Measurements from ENCODE around the gene SLC25A25. TPM values are rescaled to one million over a fixed set of nuclear protein-coding genes. Genes with fewer than 3 reads are reported as not detected.

Gene SLC25A25
- polyA plus RNA-seq, 1 experiment, result 12.9 TPM

GRCh38 chr9:128053560-128053959, 14.5 kb upstream of the SLC25A25 start:
- no peak overlapping the region for H3K4me3 ChIP-seq (ENCODE audit: low read depth, low read length)
- H3K27me3 ChIP-seq (ENCODE audit: control insufficient read depth, insufficient read depth, low read length), result no peaks in the 10 kb centered on the region
- TF ChIP-seq CTCF (IDR thresholded peaks at IDR 0.05; ENCODE audit: insufficient read depth, low read depth, low read length), result no peak
- DNase-seq (ENCODE audit: low read depth), result no peak
- POLR2A ChIA-PET, result no interaction called here
- CTCF ChIA-PET, result no interaction called here
- H3K36me3 ChIP-seq (ENCODE audit: control insufficient read depth, insufficient read depth, low read length), result no peaks in the 10 kb centered on the region

- DNase-seq (ENCODE audit: low read depth), result no peak
- H3K36me3 ChIP-seq (ENCODE audit: control insufficient read depth, insufficient read depth, low read length), result no peaks in the 10 kb centered on the region
- TF ChIP-seq CTCF (IDR thresholded peaks at IDR 0.05; ENCODE audit: insufficient read depth, low read depth, low read length), result no peak
- POLR2A ChIA-PET, result no interaction called here
- CTCF ChIA-PET, result interaction anchor here (0.6 to 1.2 kb wide), 2 partner anchors 8 to 72 kb away, joined by 4 read pairs; no protein-coding TSS in a partner anchor
- H3K4me3 ChIP-seq (ENCODE audit: low read depth, low read length), result no peak overlapping the region
- no peaks in the 10 kb centered on the region for H3K27me3 ChIP-seq (ENCODE audit: control insufficient read depth, insufficient read depth, low read length)
Measured at GRCh38 chr9:128054087-128054486, 13.9 kb upstream of the SLC25A25 start.

- POLR2A ChIA-PET, result no interaction called here
Measured at GRCh38 chr9:128055344-128056040, 12.5 kb upstream of the SLC25A25 start.

GRCh38 chr9:128056086-128056485, 11.9 kb upstream of the SLC25A25 start:
- Histone ChIP-seq H3K36me3 (ENCODE audit: control insufficient read depth, insufficient read depth, low read length) (no peaks in the 10 kb centered on the region), H3K27me3 (ENCODE audit: control insufficient read depth, insufficient read depth, low read length) (no peaks in the 10 kb centered on the region), H3K4me3 (ENCODE audit: low read depth, low read length) (no peak overlapping the region)
- no peak for DNase-seq (ENCODE audit: low read depth)
- ChIA-PET CTCF (interaction anchor here (0.8 kb wide), 1 partner anchor 11 kb away, joined by 3 read pairs; no protein-coding TSS in a partner anchor), POLR2A (no interaction called here)
- no peak for TF ChIP-seq CTCF (IDR thresholded peaks at IDR 0.05; ENCODE audit: insufficient read depth, low read depth, low read length)

More at GRCh38 chr9:128055344-128056040, 12.5 kb upstream of the SLC25A25 start:
- no peak for TF ChIP-seq CTCF (IDR thresholded peaks at IDR 0.05; ENCODE audit: insufficient read depth, low read depth, low read length)
- no peaks in the 10 kb centered on the region for H3K27me3 ChIP-seq (ENCODE audit: control insufficient read depth, insufficient read depth, low read length)
- H3K4me3 ChIP-seq (ENCODE audit: low read depth, low read length), result no peak overlapping the region
- DNase-seq (ENCODE audit: low read depth), result no peak
- CTCF ChIA-PET, result interaction anchor here (0.8 to 1.1 kb wide), 2 partner anchors 10 to 12 kb away, joined by 3 read pairs; no protein-coding TSS in a partner anchor
- H3K36me3 ChIP-seq (ENCODE audit: control insufficient read depth, insufficient read depth, low read length), result no peaks in the 10 kb centered on the region

GRCh38 chr9:128056887-128057723, 10.9 kb upstream of the SLC25A25 start:
- TF ChIP-seq CTCF (IDR thresholded peaks at IDR 0.05; ENCODE audit: insufficient read depth, low read depth, low read length), result no peak
- ChIA-PET CTCF (interaction anchor here (0.8 to 2.1 kb wide), 5 partner anchors 10 to 114 kb away, joined by 3 to 8 read pairs (median 7); partner anchors contain the start of gene NAIF1), POLR2A (no interaction called here)
- no peak for DNase-seq (ENCODE audit: low read depth)
- Histone ChIP-seq H3K4me3 (ENCODE audit: low read depth, low read length) (no peak overlapping the region), H3K27me3 (ENCODE audit: control insufficient read depth, insufficient read depth, low read length) (no peaks in the 10 kb centered on the region), H3K36me3 (ENCODE audit: control insufficient read depth, insufficient read depth, low read length) (no peaks in the 10 kb centered on the region; the same call in 1 of the 2 replicates)

Measured in BJ (cell line).